Measurements from ENCODE around the gene SYPL2.
A peak's percentile ranks its signal among the peaks of the same experiment; 100 is the strongest.

SYPL2 gene

DNA sequence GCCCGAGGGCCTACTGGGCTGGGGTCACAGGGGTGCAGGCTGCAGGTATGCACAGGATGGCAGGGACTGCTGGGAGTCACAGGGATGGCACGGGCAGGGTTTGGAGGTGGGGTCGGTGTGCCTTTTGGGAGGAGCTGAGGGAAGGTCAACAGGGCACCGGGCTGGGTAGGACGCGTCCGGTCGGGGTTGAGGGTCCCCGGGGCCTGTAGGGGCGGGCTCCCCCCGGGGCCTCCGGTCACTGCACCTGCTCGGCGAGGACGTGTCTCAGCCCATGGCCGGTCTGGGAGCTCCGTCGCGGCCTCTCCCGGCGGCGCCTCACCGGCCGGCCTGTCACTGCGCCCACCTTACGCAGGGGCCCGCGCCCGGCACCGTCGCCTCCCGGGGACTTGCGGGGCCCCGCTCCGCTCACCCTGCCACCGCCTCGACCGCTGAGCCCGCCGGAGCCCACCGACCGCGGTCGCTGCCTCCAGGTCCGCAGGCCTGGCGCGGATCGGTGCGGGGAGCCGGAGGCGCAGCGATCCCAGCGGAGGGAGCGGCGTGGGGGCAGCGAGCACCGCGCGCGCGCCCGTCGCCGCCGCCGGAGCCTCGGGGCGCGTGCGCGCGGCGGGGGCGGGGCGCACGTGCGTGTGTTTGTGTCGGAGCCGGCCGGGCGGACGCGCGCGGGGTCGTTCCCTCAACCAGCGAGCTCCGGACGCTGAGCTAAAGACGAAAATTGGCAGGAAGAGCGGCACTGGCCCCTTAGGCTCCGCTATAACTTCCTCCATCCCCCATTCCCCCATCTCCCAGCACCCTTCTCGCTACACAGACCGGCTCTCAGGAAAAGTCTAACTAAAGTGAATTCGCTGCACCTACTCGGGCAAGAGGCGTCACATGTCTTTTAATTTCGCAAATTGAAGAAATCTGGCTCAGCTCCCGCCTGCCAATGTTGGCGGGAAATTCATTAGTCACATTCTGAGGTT is 43.1 kb downstream of the SYPL2 start, which contains the start of gene AMIGO1:
Gene AMIGO1 (minus strand): TSS at position 552 of the 959 bp plus-strand sequence. CDS start 815 bp downstream, outside the sequence.
- peak within 1 kb of the TSS; percentile 72 for H3K4me3 ChIP-seq (ENCODE audit: low read depth, low read length)

DNA sequence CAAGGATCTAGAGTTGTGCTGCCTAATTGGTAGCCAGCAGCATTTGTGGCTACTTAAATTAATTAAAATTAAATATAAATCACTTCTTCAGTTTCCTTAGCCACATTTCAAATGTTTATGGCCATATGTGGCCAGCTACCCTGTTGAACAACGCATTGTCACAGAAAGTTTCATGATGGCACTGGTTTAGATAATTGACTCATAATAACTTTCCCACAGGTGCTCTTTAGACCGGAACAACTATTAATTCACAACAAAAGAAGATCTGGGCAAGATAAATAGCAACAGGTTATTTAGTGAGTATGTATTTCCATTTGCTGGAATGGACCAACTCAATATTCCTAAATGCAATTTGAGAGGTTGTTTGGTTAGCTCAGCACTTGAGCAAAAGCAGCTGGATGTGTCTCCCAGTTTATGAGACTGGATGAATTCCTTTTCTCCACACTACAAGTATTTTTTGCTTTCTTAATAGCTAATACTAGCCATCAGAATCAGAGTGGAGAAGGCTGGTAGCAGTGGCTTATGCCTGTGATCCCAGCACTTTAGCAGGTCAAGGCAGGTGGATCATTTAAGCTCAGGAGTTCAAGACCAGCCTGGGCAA is 46.9 kb downstream of the SYPL2 start:
- H3K4me3 ChIP-seq (ENCODE audit: low read depth, low read length), result no peak overlapping the region

DNA sequence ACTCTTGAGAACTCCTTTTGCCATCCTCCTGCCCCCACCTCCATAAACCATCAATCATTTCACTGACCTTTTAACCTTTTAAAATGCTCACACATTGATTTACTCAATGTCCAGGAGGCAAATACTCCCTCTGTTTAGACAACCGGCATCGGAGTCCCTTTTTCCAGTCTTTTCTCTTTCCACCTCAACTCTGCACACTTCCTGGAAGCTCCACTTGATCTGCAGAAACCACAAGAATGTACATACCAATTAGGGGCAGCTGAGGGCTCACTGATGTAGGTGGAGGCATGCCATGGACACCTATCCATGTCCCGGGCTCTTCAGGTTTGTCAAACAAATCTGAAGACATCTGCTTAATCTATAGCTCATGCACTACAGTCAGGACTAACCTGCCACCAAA is 48.5 kb downstream of the SYPL2 start:
- H3K4me3 ChIP-seq (ENCODE audit: low read depth, low read length), result no peak overlapping the region

DNA sequence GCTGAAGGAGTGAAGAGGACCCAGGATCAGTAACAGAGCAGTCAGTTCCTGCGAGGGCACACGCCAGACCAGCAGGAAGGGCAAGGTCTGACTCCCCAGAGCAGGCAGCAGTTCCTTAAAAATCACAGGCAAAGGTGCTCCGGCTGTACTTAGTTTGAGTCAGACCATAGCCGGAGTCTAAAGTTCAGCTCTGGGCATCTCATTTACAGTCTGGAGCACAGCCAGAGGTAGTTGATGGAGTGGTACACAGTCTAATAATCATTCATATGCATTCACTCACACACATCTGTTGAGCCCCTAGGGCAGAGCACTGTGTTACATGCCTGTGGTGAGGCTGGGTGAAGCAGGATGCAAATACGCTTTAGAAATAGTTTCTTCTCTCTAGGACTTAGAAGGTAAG is 50.5 kb downstream of the SYPL2 start:
- H3K4me3 ChIP-seq (ENCODE audit: low read depth, low read length), result no peak overlapping the region

DNA sequence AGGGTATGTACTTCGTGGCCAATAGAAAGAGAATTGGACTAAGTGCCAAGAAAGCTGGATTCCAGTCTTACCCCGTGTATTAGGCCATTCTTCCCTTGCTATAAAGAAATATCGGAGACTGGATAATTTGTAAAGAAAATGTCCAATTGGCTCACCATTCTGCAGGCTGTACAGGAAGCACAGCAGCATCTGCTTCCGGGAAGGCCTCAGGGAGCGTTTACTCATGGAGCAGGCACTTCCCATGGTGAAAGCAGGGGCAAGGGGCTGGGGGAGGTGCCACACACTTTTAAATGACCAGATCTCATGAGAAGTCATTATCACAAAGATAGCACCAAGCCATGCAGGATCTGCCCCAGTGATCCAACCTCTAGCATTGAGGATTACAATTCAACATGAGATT is 51.0 kb downstream of the SYPL2 start:
- H3K4me3 ChIP-seq (ENCODE audit: low read depth, low read length), result no peak overlapping the region

DNA sequence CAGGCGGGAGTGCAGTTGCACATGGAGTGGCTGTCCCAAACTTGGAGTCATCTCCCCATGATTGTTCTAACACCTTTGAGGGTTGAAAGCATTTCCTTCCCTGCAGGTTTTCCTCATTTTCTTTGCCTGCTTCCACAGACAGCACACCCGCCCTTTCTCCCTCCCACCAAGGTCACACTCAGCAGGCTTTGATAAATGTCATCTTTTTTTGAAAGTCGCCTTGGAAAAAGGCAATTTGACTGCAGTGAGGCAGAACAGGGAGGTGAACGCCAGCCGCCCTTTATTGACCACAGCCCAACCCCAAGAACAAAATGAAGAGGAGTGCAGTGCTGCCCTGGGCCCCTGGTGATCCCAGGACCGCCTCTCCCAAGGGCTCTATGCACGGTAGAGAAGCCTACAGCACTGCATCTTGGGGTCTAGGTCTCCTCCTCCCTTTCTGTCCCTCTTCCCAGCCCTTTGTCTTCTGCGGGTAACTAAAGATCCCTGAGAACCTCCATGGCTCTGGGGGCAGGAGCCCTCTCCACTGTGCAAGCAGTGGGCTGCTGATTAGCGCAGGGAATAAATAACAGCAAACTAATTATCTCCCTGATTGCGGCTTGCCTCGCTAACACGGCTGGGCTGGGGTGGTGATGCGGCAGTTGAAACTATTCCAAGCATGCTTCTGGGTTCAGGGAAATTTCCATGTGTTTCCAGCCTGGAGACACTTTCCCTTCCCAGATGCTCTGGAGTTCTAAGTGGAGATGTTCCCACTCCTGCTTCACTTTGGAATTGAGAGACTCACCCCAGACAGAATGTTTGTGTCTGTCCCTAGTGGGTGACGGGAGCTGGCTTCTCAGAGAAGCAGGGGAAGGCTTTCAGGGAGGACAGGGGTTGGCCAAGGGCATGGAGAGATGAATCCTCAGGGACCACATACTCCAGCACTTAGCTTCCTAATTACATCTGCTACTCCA is 54.9 kb downstream of the SYPL2 start:
- H3K4me3 ChIP-seq (ENCODE audit: low read depth, low read length), result no peak overlapping the region

DNA sequence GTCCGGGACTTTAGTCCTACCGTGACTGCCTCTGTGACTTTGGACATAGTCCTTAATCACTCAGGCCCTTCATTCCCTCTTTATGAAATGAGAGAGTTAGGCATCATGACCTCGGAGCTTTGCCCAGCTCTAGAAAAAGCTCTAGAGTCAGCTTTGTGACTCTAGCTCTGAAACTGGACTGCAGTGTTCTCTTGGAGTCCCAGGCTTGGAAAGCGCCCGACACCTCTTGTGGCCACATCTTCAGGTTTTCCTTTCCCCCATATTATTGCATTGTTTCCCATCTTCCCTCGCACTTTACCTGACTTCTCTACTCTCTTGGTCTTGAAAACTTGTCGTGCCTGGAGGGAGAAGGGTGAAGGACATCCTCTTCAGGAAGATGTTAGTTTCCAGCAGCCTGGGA is 55.7 kb downstream of the SYPL2 start:
- no peak overlapping the region for H3K4me3 ChIP-seq (ENCODE audit: low read depth, low read length)

DNA sequence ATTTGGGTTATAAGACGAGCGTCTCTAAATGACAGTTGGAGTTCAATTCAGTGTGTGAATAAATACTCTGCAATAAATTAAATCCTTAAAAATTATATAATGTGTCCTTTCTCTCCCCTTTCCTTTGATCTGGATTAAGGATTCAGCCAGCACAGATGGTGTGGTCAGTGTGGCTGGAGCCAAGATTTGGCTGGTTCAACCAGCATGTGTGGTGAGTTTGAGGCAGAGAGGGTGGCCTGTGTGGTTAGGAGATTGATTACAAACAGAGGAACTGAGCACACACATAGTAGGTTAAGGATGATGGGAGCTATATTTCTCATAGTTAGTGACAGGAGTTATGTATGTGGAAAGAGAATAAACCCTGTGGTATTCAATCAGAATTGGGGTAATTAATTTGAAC is 57.4 kb downstream of the SYPL2 start:
- H3K4me3 ChIP-seq (ENCODE audit: low read depth, low read length), result no peak overlapping the region

DNA sequence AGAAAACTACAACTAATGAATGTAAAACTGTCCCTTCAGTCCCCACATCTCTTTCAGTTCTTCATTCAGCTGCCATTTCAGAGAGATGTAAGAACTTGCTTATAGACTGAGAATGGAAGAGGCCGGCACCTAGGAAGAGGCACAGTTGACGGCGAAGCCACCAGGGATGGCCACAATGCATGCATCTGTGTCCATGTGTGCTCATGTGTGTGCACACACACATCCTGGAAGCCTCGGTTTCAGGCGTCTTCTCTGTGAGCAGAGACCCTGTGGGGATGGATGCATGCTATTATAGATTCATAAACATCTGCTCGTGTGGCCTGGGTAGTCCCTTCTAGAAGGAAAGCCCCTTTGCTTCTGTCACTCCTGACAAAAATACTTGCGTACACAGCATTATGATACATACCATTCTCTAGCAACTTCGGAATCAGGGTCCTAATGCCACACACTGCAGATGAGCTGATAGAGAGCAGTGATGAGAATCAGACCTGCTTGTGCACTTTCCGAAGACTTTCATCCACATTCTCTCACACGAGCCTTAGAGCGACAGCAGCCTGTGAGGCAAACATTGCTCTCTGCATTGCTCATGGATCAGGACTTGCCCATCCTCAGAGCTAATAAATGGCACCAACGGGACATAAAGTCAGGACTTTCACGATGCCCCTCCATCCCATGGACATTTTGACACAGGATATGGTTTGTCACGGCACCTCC is 60.9 kb downstream of the SYPL2 start:
- H3K4me3 ChIP-seq (ENCODE audit: low read depth, low read length), result no peak overlapping the region

DNA sequence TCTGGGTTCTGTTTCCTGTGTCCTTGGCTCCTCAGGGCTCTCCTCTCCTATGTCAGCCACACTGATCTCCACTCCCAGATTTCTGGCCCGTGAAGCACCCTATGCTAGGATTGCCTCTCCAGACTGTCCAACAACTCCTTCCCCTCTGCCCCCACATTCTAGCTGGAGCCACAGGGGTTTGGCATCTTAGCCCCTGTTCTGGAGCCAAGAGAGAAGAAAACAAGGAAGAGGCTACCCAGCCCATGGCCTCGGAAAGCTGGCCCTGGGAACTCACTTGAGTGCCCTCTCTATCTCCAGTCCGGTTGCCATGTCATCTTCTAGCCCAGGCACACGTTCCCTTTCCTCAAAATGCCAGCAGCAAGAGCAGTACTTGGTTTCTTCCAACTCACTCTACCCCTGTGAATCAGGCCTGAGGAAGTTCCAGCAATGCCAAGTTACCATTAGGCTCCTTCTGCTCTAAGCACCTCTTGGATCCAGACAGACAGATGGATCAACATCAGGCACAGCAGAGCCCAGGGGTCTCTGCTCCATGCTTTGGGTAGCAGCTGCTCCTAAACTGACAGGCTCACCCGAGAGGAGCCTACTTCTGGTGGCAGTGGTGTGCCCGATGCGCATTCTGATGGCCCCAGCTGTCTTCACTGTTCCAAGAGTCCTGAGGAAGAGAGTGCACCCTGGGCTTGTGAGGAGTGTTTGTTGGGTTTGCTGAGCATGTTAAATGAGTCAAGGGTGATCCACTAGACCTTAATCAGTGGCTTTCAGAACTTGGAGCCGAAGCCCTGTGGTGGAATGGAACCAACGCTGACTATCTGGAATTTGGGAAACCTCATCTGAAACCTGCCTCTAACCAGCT is 61.7 kb downstream of the SYPL2 start:
- no peak overlapping the region for H3K4me3 ChIP-seq (ENCODE audit: low read depth, low read length)

DNA sequence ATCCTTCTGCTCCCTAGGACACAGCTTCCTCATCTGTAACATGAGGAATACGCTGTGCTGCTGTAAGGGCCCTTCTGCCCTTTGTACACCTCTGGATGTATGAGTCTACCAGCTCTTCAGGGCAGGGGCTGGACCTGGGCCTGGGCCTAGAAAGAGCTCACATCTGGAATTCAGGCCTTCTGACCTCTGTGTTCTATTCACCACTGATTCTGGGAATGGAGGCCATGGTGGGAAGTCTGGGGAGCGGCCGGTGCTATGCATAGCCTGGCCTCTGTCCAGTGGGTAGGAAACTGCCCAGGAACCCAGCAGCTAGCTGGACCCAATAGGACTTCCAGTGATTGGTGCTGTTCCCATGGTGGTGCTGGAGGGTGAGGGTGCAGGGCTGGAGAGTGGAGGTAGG is 62.4 kb downstream of the SYPL2 start:
- H3K4me3 ChIP-seq (ENCODE audit: low read depth, low read length), result no peak overlapping the region

DNA sequence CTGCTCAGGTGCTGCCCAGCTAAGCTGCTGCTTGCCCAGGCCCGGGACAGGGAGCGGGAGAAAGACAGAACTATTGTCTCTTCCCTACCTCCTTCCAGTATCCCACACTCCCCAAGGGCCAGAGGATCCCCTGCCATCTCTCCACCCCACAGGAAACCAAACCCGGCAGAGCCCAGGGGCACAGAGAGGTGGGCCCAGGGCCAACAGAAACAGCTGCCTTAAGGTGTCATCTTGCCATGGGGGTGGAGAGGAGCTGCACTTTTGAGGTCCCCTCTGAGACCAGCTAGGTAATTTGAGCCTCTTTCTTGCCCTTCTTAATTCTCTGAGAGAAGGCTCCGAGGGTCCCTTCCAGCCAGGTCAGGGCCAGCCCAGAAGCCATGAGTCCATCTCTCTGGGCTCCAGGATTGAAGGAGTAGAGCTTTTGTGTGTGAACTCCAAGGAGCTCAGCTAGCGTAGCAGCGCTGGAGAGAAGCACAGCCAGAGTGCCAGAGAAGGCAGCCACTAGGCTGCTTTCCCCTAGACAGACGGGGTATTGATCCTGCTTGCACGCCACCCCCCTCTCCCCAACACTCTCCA is 63.6 kb downstream of the SYPL2 start:
- H3K4me3 ChIP-seq (ENCODE audit: low read depth, low read length), result no peak overlapping the region

DNA sequence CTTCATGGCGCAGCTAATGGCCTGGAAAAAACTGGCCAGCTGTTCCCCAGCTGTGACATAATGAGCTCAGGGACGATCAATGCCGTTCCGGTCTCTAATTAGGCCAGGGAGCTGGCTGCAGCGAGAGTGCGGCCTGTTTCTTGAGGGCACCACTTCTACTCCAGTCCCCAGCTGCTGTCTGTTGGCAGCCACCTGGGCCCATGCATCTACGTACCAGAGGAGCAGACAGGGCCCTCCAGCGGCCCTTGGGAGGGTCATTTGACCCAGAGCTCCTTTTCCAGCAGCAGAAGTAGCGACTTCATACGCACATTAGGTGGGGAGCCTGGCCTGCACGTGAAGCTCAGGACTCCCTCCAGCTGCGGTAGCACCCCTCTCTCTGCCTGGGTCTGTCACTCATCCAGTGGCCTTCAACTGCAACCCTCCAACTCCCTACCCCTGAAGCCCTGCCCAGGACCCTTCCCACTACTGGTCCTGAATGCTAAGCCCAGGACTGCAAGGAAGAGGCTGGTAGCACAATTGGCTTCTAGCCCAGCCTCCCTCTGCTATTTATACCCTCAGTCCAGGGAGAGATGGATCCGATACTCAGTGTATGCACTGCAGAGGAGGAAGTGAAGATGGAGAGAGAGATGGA is 64.2 kb downstream of the SYPL2 start:
- H3K4me3 ChIP-seq (ENCODE audit: low read depth, low read length), result no peak overlapping the region

DNA sequence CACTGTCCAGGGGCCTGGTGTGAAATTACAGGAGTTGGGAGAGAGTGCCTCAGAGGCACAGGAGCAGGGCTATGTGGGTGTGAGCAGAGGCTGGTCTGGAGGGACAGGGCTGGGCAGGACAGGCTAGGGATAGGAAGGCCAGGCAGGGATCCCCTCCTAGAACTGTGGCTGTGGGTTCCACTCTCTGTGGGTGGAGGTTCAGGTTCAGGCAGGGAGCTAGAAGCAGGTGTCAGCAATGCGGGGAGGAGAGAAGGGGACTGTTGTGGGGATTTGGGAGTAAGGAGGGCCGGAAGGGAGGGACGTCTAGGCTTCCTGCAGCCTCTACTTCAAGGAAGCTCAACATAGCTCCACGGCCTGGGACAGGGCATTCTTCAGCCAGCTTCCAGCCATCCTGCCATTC is 65.0 kb downstream of the SYPL2 start:
- H3K4me3 ChIP-seq (ENCODE audit: low read depth, low read length), result no peak overlapping the region
